ENCODE measurements around the gene CALML4. TPM values are rescaled to one million over a fixed set of nuclear protein-coding genes. Genes with fewer than 3 reads are reported as not detected.
"Not testable (repeated sequence)": the region's sequence is repeated elsewhere in the genome, so short reads cannot be mapped to it uniquely, and the experiment has no call there.

The CALML4 gene
- total RNA-seq, 1 experiment from 2014 or later = 7.0 TPM

GRCh38 chr15:68228971-68229385, 23.8 kb upstream of the CALML4 start:
- peak overlapping the region; percentile 100; the same call in 1 of the 2 replicates for H2AFZ ChIP-seq (ENCODE audit: low read length)

GRCh38 chr15:68228143-68228970, 23.2 kb upstream of the CALML4 start:
- H3K4me2 ChIP-seq (ENCODE audit: low read depth, low read length, poor library complexity, severe bottlenecking) = peak overlapping the region; percentile 100
- H2AFZ ChIP-seq (ENCODE audit: low read length) = peak overlapping the region; percentile 100; the same call in 1 of the 2 replicates
- H3K9ac ChIP-seq (ENCODE audit: low read length) = peak overlapping the region; percentile 98
- no peaks in the 10 kb centered on the region for H3K9me2 ChIP-seq (replicated peaks; ENCODE audit: insufficient read depth, low read length)
- peaks cover 2% of the 10 kb centered on the region; the same call in 1 of the 2 replicates for H3K9me3 ChIP-seq (ENCODE audit: low read length)
- no peaks in the 10 kb centered on the region for H4K20me1 ChIP-seq (ENCODE audit: insufficient read depth, low read depth, low read length)
- H3K4me3 ChIP-seq (ENCODE audit: low read length) = peak overlapping the region; percentile 89
- H3K36me3 ChIP-seq (ENCODE audit: insufficient read depth, low read length) = peaks cover 2% of the 10 kb centered on the region; the same call in 1 of the 2 replicates
- peaks cover 58% of the 10 kb centered on the region for H3K79me2 ChIP-seq (ENCODE audit: low read length)
- peak overlapping the region; percentile 79 for H3K27ac ChIP-seq (ENCODE audit: low read length)
- DNase-seq = peak; percentile 63
- no peaks in the 10 kb centered on the region for H3K27me3 ChIP-seq (ENCODE audit: low read length)
- peaks cover 43% of the 10 kb centered on the region for H3K4me1 ChIP-seq (ENCODE audit: low read length)

More at GRCh38 chr15:68228971-68229385, 23.8 kb upstream of the CALML4 start:
- H3K9me2 ChIP-seq (replicated peaks; ENCODE audit: insufficient read depth, low read length) = no peaks in the 10 kb centered on the region
- H3K9ac ChIP-seq (ENCODE audit: low read length) = peak overlapping the region; percentile 98
- peak overlapping the region; percentile 79 for H3K27ac ChIP-seq (ENCODE audit: low read length)
- DNase-seq = peak; percentile 74
- peak overlapping the region; percentile 100 for H3K4me2 ChIP-seq (ENCODE audit: low read depth, low read length, poor library complexity, severe bottlenecking)
- no peaks in the 10 kb centered on the region for H3K9me3 ChIP-seq (ENCODE audit: low read length)
- no peaks in the 10 kb centered on the region for H3K27me3 ChIP-seq (ENCODE audit: low read length)
- H3K4me3 ChIP-seq (ENCODE audit: low read length) = peak overlapping the region; percentile 89
- H3K36me3 ChIP-seq (ENCODE audit: insufficient read depth, low read length) = no peaks in the 10 kb centered on the region
- H3K4me1 ChIP-seq (ENCODE audit: low read length) = peaks cover 43% of the 10 kb centered on the region
- peaks cover 52% of the 10 kb centered on the region for H3K79me2 ChIP-seq (ENCODE audit: low read length)
- no peaks in the 10 kb centered on the region for H4K20me1 ChIP-seq (ENCODE audit: insufficient read depth, low read depth, low read length)

GRCh38 chr15:68227643-68228142, 22.6 kb upstream of the CALML4 start:
- no peaks in the 10 kb centered on the region for H3K9me2 ChIP-seq (replicated peaks; ENCODE audit: insufficient read depth, low read length)
- H3K9me3 ChIP-seq (ENCODE audit: low read length) = peaks cover 5% of the 10 kb centered on the region; the same call in 1 of the 2 replicates
- peaks cover 64% of the 10 kb centered on the region for H3K79me2 ChIP-seq (ENCODE audit: low read length)
- H3K4me1 ChIP-seq (ENCODE audit: low read length) = peaks cover 43% of the 10 kb centered on the region
- H3K36me3 ChIP-seq (ENCODE audit: insufficient read depth, low read length) = peaks cover 6% of the 10 kb centered on the region
- H3K27me3 ChIP-seq (ENCODE audit: low read length) = no peaks in the 10 kb centered on the region
- H3K27ac ChIP-seq (ENCODE audit: low read length) = no peak overlapping the region; the same call in 1 of the 2 replicates
- peak overlapping the region; percentile 98 for H3K9ac ChIP-seq (ENCODE audit: low read length)
- H2AFZ ChIP-seq (ENCODE audit: low read length) = no peak overlapping the region
- peak overlapping the region; percentile 100 for H3K4me2 ChIP-seq (ENCODE audit: low read depth, low read length, poor library complexity, severe bottlenecking)
- no peaks in the 10 kb centered on the region for H4K20me1 ChIP-seq (ENCODE audit: insufficient read depth, low read depth, low read length)
- H3K4me3 ChIP-seq (ENCODE audit: low read length) = peak overlapping the region; percentile 89
- DNase-seq = no peak

GRCh38 chr15:68225442-68225841, 20.3 kb upstream of the CALML4 start:
- Histone ChIP-seq H3K79me2 (ENCODE audit: low read length) (peaks cover 67% of the 10 kb centered on the region), H3K27ac (ENCODE audit: low read length) (peak overlapping the region; percentile 61), H3K4me1 (ENCODE audit: low read length) (peaks cover 39% of the 10 kb centered on the region), H3K4me2 (ENCODE audit: low read depth, low read length, poor library complexity, severe bottlenecking) (peak overlapping the region; percentile 36)
- H3K9ac ChIP-seq (ENCODE audit: low read length); H3K4me3 ChIP-seq (ENCODE audit: low read length); H3K9me2 ChIP-seq (replicated peaks; ENCODE audit: insufficient read depth, low read length); DNase-seq; H3K36me3 ChIP-seq (ENCODE audit: insufficient read depth, low read length); H3K9me3 ChIP-seq (ENCODE audit: low read length); H4K20me1 ChIP-seq (ENCODE audit: insufficient read depth, low read depth, low read length); H2AFZ ChIP-seq (ENCODE audit: low read length); H3K27me3 ChIP-seq (ENCODE audit: low read length): not testable (repeated sequence)

- Histone ChIP-seq H3K27ac (ENCODE audit: low read length) (peak overlapping the region; percentile 61), H3K36me3 (ENCODE audit: insufficient read depth, low read length) (peaks cover 6% of the 10 kb centered on the region), H3K4me3 (ENCODE audit: low read length) (no peak overlapping the region), H3K79me2 (ENCODE audit: low read length) (peaks cover 74% of the 10 kb centered on the region), H3K9ac (ENCODE audit: low read length) (0 out of 2 replicates have a peak overlapping the region, but pooled peaks have one; percentile 3), H3K4me2 (ENCODE audit: low read depth, low read length, poor library complexity, severe bottlenecking) (peak overlapping the region; percentile 36), H3K9me2 (replicated peaks; ENCODE audit: insufficient read depth, low read length) (no peaks in the 10 kb centered on the region), H3K4me1 (ENCODE audit: low read length) (peaks cover 32% of the 10 kb centered on the region), H3K9me3 (ENCODE audit: low read length) (peaks cover 5% of the 10 kb centered on the region; the same call in 1 of the 2 replicates), H3K27me3 (ENCODE audit: low read length) (no peaks in the 10 kb centered on the region), H4K20me1 (ENCODE audit: insufficient read depth, low read depth, low read length) (no peaks in the 10 kb centered on the region), H2AFZ (ENCODE audit: low read length) (no peak overlapping the region)
- peak; percentile 64 for DNase-seq
These were observed 19.6 kb upstream of the CALML4 start for GRCh38 chr15:68224546-68225250.

GRCh38 chr15:68224108-68224507, 19.0 kb upstream of the CALML4 start:
- no peak overlapping the region for H2AFZ ChIP-seq (ENCODE audit: low read length)
- DNase-seq = no peak

GRCh38 chr15:68223171-68223570, 18.0 kb upstream of the CALML4 start:
- Histone ChIP-seq H3K4me1 (ENCODE audit: low read length) (peaks cover 37% of the 10 kb centered on the region), H3K9ac (ENCODE audit: low read length) (no peak overlapping the region), H2AFZ (ENCODE audit: low read length) (no peak overlapping the region), H3K9me2 (replicated peaks; ENCODE audit: insufficient read depth, low read length) (no peaks in the 10 kb centered on the region), H3K79me2 (ENCODE audit: low read length) (peaks cover 80% of the 10 kb centered on the region), H3K36me3 (ENCODE audit: insufficient read depth, low read length) (peaks cover 9% of the 10 kb centered on the region), H3K9me3 (ENCODE audit: low read length) (peaks cover 5% of the 10 kb centered on the region; the same call in 1 of the 2 replicates), H3K4me2 (ENCODE audit: low read depth, low read length, poor library complexity, severe bottlenecking) (no peak overlapping the region), H4K20me1 (ENCODE audit: insufficient read depth, low read depth, low read length) (0 out of 2 replicates have a peak, but pooled peaks cover 2% of the 10 kb centered on the region), H3K27ac (ENCODE audit: low read length) (no peak overlapping the region), H3K27me3 (ENCODE audit: low read length) (no peaks in the 10 kb centered on the region), H3K4me3 (ENCODE audit: low read length) (no peak overlapping the region)
- DNase-seq = no peak

More at GRCh38 chr15:68224108-68224507, 19.0 kb upstream of the CALML4 start:
- Histone ChIP-seq H3K27ac (ENCODE audit: low read length) (no peak overlapping the region), H3K79me2 (ENCODE audit: low read length) (peaks cover 80% of the 10 kb centered on the region), H3K9me3 (ENCODE audit: low read length) (peaks cover 5% of the 10 kb centered on the region; the same call in 1 of the 2 replicates), H3K4me3 (ENCODE audit: low read length) (no peak overlapping the region), H3K9me2 (replicated peaks; ENCODE audit: insufficient read depth, low read length) (no peaks in the 10 kb centered on the region), H3K36me3 (ENCODE audit: insufficient read depth, low read length) (peaks cover 9% of the 10 kb centered on the region), H3K4me2 (ENCODE audit: low read depth, low read length, poor library complexity, severe bottlenecking) (no peak overlapping the region), H3K9ac (ENCODE audit: low read length) (no peak overlapping the region), H3K4me1 (ENCODE audit: low read length) (peaks cover 31% of the 10 kb centered on the region), H4K20me1 (ENCODE audit: insufficient read depth, low read depth, low read length) (no peaks in the 10 kb centered on the region), H3K27me3 (ENCODE audit: low read length) (no peaks in the 10 kb centered on the region)

- H3K4me2 ChIP-seq (ENCODE audit: low read depth, low read length, poor library complexity, severe bottlenecking); H2AFZ ChIP-seq (ENCODE audit: low read length); H3K9me2 ChIP-seq (replicated peaks; ENCODE audit: insufficient read depth, low read length); H3K36me3 ChIP-seq (ENCODE audit: insufficient read depth, low read length); H3K27ac ChIP-seq (ENCODE audit: low read length); H3K9ac ChIP-seq (ENCODE audit: low read length); H3K27me3 ChIP-seq (ENCODE audit: low read length); H4K20me1 ChIP-seq (ENCODE audit: insufficient read depth, low read depth, low read length); H3K4me3 ChIP-seq (ENCODE audit: low read length); H3K9me3 ChIP-seq (ENCODE audit: low read length); DNase-seq: not testable (repeated sequence)
- Histone ChIP-seq H3K4me1 (ENCODE audit: low read length) (peaks cover 37% of the 10 kb centered on the region), H3K79me2 (ENCODE audit: low read length) (peaks cover 80% of the 10 kb centered on the region)
These were observed 17.3 kb upstream of the CALML4 start for GRCh38 chr15:68222432-68222743.

Data from Karpas-422 (cell line).